Esophagus squamous epithelium (tissue), 5 donors: Measurements from ENCODE around the gene ABR. TPM values are rescaled to one million over a fixed set of nuclear protein-coding genes. Genes with fewer than 3 reads are reported as not detected.
"Not testable (repeated sequence)": the region's sequence is repeated elsewhere in the genome, so short reads cannot be mapped to it uniquely, and the experiment has no call there.

ENCODE experiments used
- DNase-seq: peaks from one replicate; lab custom pipeline; 2025; lab: John Stamatoyannopoulos, UW
- H3K27ac ChIP-seq, 4 donors: fragments of 200-600 bp; sonication (generic); one replicate each; pipeline ENCODE4 v1.5.1; 2016 to 2019; ENCODE audit warnings: mild to moderate bottlenecking in 1 of 4
- H3K27me3 ChIP-seq, 4 donors: fragments of 200-600 bp; sonication (generic); 1 replicate in 3 of 4; 2 replicates in 1 of 4; pipeline versions ENCODE4 v1.5.1 to v1.6.0; 2017 to 2021; ENCODE audit warnings: antibody characterized with exemption in 1 of 4
- H3K36me3 ChIP-seq, 3 donors: fragments of 200-600 bp; sonication (generic); one replicate each; pipeline ENCODE4 v1.5.1; 2016 to 2019
- H3K4me1 ChIP-seq, 3 donors: fragments of 200-600 bp; sonication (generic); one replicate each; pipeline ENCODE4 v1.5.1; 2017 to 2019
- H3K4me3 ChIP-seq, 4 donors: fragments of 200-600 bp; sonication (generic); 1 replicate in 3 of 4; 2 replicates in 1 of 4; pipeline ENCODE4 v1.5.1; 2016 to 2019; ENCODE audit warnings: mild to moderate bottlenecking in 2 of 4, moderate library complexity in 1 of 4
- H3K9me3 ChIP-seq, 3 donors: fragments of 200-600 bp; sonication (generic); one replicate each; pipeline ENCODE4 v1.5.1; 2016 to 2019
- POLR2A ChIP-seq, 4 donors: fragments of 450-650 bp; IDR thresholded peaks; one replicate each; pipeline ENCODE4 v1.6.1; 2017; ENCODE audit warnings: antibody characterized with exemption in 4 of 4, mild to moderate bottlenecking in 4 of 4, moderate library complexity in 3 of 4
- WGBS, 2 donors: methylation state at CpG; one replicate each; pipeline ENCODE4 v1.1.5; 2018; 5-methylcytosine and 5-hydroxymethylcytosine counted together
- intact Hi-C: fragments of 100-400 bp; cut with DNase I; formaldehyde crosslinking; loops from one replicate; pipeline ENCODE4 v1.15.0; 2022
- total RNA-seq, 4 donors: library from RNA; depleted of rRNA; stranded (reverse); fragments of >200 nt; gene quantifications; one replicate each; pipeline ENCODE4 v1.1.0, GENCODE V29; 2016
- TF ChIP-seq, protein P1 (sequence below), 6 experiments: fragments of 450-650 bp in 4 of 6; fragments of 200-600 bp in 2 of 6; sonication (generic) in 2 of 6; IDR thresholded peaks; one replicate each; pipeline ENCODE4 v1.5.1; 2016 to 2019; ENCODE audit warnings: antibody characterized with exemption in 6 of 6, mild to moderate bottlenecking in 4 of 6, moderate library complexity in 4 of 6
- donor health status: DM: yes; HTN: yes; CAD: no.

Gene ABR
- total RNA-seq, 4 donors from 2014 or later, result 62.1 to 248 (median 75.5) TPM

- H3K9me3 ChIP-seq, result no peaks in the 10 kb centered on the region
- DNase-seq, result no peak
- H3K4me3 ChIP-seq, result no peak overlapping the region
- 93% methylated on average over 5 of the region's 10 CpGs; no CpG with 5 or more reads in 1 of the 2 donors for WGBS, 2 donors
- H3K4me1 ChIP-seq, result peaks cover 21 to 60% (median 24%) of the 10 kb centered on the region in 3 donors
- intact Hi-C loops, result no loop called here
- H3K36me3 ChIP-seq, result peaks cover 7 to 97% (median 42%) of the 10 kb centered on the region in 3 donors
- H3K27me3 ChIP-seq, result no peaks in the 10 kb centered on the region
- H3K27ac ChIP-seq, result no peak overlapping the region
- TF ChIP-seq POLR2A (IDR thresholded peaks at IDR 0.05), result no peak
- TF ChIP-seq, protein P1, sequence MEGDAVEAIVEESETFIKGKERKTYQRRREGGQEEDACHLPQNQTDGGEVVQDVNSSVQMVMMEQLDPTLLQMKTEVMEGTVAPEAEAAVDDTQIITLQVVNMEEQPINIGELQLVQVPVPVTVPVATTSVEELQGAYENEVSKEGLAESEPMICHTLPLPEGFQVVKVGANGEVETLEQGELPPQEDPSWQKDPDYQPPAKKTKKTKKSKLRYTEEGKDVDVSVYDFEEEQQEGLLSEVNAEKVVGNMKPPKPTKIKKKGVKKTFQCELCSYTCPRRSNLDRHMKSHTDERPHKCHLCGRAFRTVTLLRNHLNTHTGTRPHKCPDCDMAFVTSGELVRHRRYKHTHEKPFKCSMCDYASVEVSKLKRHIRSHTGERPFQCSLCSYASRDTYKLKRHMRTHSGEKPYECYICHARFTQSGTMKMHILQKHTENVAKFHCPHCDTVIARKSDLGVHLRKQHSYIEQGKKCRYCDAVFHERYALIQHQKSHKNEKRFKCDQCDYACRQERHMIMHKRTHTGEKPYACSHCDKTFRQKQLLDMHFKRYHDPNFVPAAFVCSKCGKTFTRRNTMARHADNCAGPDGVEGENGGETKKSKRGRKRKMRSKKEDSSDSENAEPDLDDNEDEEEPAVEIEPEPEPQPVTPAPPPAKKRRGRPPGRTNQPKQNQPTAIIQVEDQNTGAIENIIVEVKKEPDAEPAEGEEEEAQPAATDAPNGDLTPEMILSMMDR (IDR thresholded peaks at IDR 0.05), result no peak
Observed at GRCh38 chr17:1077581-1077985, 102.2 kb downstream of the ABR start.

DNA sequence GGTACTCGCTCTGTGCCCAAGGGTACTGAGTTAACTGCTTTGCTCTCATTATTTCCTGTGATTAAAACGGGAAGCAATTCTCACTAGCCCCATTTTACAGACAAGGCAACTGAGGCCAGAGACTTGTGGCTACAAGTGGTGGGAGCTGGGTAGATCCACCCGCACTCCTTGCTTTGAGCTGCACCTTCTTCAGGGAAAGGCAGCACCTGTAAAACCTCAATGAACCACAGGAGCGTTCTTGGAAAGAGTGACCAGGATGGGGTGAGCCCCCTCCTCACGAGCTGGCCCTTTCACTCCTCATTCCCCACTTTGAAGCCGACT lies 102.8 kb downstream of the ABR start:
- no peak for DNase-seq

DNA sequence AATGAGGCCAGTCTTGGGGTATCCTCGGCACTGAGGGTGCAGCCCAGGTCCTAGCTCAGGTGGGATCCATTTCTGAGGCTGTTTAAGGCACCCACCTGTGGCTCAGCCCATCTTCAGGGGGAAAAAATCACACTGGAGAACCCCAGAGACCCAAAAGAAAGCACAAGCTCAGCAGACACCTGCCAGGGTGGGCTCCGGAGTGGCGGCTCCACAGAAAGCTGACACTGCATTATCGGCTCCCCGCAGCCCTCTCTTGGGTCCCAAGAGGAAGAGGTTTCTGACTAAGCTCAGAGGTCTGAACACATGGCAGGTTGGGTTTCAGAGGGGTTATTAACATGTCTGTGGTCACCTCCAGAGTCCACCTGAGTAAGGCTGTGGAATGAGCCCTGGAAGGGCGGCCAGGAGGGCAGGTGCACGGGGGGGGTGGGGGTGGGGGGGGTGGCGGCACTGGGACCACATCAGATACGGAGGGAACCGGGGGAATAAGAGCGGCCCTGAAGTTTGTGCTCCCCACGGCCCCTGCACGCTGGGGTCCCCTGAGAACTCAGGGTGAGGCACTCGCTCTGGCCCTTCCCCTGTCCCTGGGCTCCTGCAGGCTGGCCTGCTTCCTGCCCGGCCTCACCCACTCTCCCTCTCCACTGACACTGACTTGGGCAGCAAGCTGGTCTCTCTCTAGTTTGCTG lies 103.3 kb downstream of the ABR start:
- intact Hi-C loops, result no loop called here
- H3K4me3 ChIP-seq, result no peak overlapping the region
- H3K9me3 ChIP-seq, result no peaks in the 10 kb centered on the region
- H3K27ac ChIP-seq, result no peak overlapping the region
- TF ChIP-seq, protein P1 (IDR thresholded peaks at IDR 0.05), result no peak
- no peak for TF ChIP-seq POLR2A (IDR thresholded peaks at IDR 0.05)
- DNase-seq, result no peak
- H3K36me3 ChIP-seq, result peaks cover 14 to 97% (median 43%) of the 10 kb centered on the region in 3 donors
- H3K27me3 ChIP-seq, result no peaks in the 10 kb centered on the region
- peaks cover 16 to 49% (median 18%) of the 10 kb centered on the region in 3 donors for H3K4me1 ChIP-seq
- WGBS, 2 donors, result 80 to 82% methylated on average over 3 to 7 of the region's 15 CpGs

More for the DNA sequence above, 102.8 kb downstream of the ABR start:
- 80 to 87% methylated on average over 2 to 4 of the region's 6 CpGs for WGBS, 2 donors
- TF ChIP-seq, protein P1 (IDR thresholded peaks at IDR 0.05), result no peak
- no peak for TF ChIP-seq POLR2A (IDR thresholded peaks at IDR 0.05)
- H3K9me3 ChIP-seq, result no peaks in the 10 kb centered on the region
- no peak overlapping the region for H3K27ac ChIP-seq
- H3K4me3 ChIP-seq, result no peak overlapping the region
- H3K4me1 ChIP-seq, result peaks cover 19 to 54% (median 21%) of the 10 kb centered on the region in 3 donors
- H3K27me3 ChIP-seq, result no peaks in the 10 kb centered on the region
- intact Hi-C loops, result no loop called here
- peaks cover 9 to 97% (median 47%) of the 10 kb centered on the region in 3 donors for H3K36me3 ChIP-seq

- intact Hi-C loops, result no loop called here
- Histone ChIP-seq H3K27me3 (no peaks in the 10 kb centered on the region), H3K4me1 (peaks cover 2 to 35% (median 4%) of the 10 kb centered on the region in 3 donors), H3K9me3 (no peaks in the 10 kb centered on the region), H3K4me3 (no peak overlapping the region), H3K36me3 (peaks cover 24 to 97% (median 33%) of the 10 kb centered on the region in 3 donors), H3K27ac (peak overlapping the region in 1 of 4 donors; percentile 2)
- no peak for DNase-seq
- WGBS, 2 donors, result 67 to 100% methylated on average over 1 to 19 of the region's 20 CpGs
- TF ChIP-seq, protein P1 (IDR thresholded peaks at IDR 0.05), result no peak
- TF ChIP-seq POLR2A (IDR thresholded peaks at IDR 0.05), result no peak
Observed at GRCh38 chr17:1074886-1075605, 104.7 kb downstream of the ABR start.

DNA sequence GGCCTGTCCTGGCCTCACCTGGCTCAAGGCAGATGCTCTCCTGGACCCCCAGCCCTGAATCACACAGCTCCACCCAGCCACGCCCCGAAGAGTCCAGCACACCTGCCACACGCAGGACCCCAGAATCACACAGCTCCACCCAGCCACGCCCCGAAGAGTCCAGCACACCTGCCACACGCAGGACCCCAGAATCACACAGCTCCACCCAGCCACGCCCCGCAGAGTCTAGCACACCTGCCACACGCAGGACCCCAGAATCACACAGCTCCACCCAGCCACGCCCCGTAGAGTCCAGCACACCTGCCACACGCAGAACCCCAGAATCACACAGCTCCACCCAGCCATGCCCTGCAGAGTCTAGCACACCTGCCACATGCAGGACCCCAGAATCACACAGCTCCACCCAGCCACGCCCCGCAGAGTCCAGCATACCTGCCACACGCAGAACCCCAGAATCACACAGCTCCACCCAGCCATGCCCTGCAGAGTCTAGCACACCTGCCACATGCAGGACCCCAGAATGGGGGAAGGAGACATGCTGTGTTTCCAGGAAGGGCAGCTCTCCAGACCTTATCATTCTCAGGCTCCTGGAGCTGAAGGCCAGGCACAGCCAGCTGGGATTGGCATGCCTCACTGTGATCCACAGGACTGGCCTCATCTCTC lies 105.7 kb downstream of the ABR start:
- intact Hi-C loops, result not testable (repeated sequence)

More for the DNA sequence above, 105.7 kb downstream of the ABR start:
- H3K27me3 ChIP-seq, DNase-seq, H3K4me3 ChIP-seq, H3K9me3 ChIP-seq: not testable (repeated sequence)
- WGBS, 2 donors, result 100% methylated on average over 1 of the region's 15 CpGs; no CpG with 5 or more reads in 1 of the 2 donors
- peak overlapping the region in 1 of 4 donors; percentile 2 for H3K27ac ChIP-seq
- H3K36me3 ChIP-seq, result peaks cover 26 to 98% (median 27%) of the 10 kb centered on the region in 3 donors
- peaks cover 0 to 28% (median 0%) of the 10 kb centered on the region in 3 donors for H3K4me1 ChIP-seq
